Adrenal gland (tissue), 5 donors: ENCODE results near the gene DPP6.

Source experiments
- CTCF ChIP-seq, 6 experiments: fragments of 450-650 bp in 4 of 6; fragments of 200-600 bp in 2 of 6; sonication (generic) in 1 of 6; IDR thresholded peaks; 1 replicate in 5 of 6; 2 replicates in 1 of 6; pipeline versions ENCODE4 v1.5.1 to v1.8.0; 2016 to 2021; ENCODE audit warnings: antibody characterized with exemption in 6 of 6, mild to moderate bottlenecking in 2 of 6, moderate library complexity in 1 of 6
- POLR2A ChIP-seq, 2 donors: fragments of 450-650 bp; IDR thresholded peaks; one replicate each; pipeline ENCODE4 v1.6.1; 2017; ENCODE audit warnings: antibody characterized with exemption in 2 of 2, mild to moderate bottlenecking in 2 of 2, moderate library complexity in 1 of 2
- donor health status: DM: no; HTN: no; CAD: no.

- no peak for TF ChIP-seq CTCF (IDR thresholded peaks at IDR 0.05)
- no peak for TF ChIP-seq POLR2A (IDR thresholded peaks at IDR 0.05)
Observed at GRCh38 chr7:154591544-154591943, 539.3 kb downstream of the DPP6 start.
